GM12878 (cell line): ENCODE results near the gene VEGFD.

ENCODE experiments used
- EZH2 ChIP-seq: IDR thresholded peaks from 2 replicates; pipeline ENCODE4 v1.6.1; 2012; ENCODE audit warnings: low read depth, mild to moderate bottlenecking, control low read depth, inconsistent platforms, low read length, borderline replicate concordance; ENCODE audit not compliant: control insufficient read depth
- MAX ChIP-seq: IDR thresholded peaks from 2 replicates; pipeline ENCODE4 v1.6.1; 2012; ENCODE audit warnings: low read depth, low read length, improper control_type of control experiment
- MYC ChIP-seq: IDR thresholded peaks from 2 replicates; pipeline ENCODE4 v1.6.1; 2011; ENCODE audit warnings: mild to moderate bottlenecking, low read length, moderate library complexity, inconsistent platforms; ENCODE audit not compliant: insufficient read depth, insufficient replicate concordance, insufficient read length, severe bottlenecking
- NR2C2 ChIP-seq: IDR thresholded peaks from 2 replicates; pipeline ENCODE4 v1.6.1; 2011; ENCODE audit warnings: borderline replicate concordance, low read depth; ENCODE audit not compliant: control insufficient read depth, insufficient read length
- PBX3 ChIP-seq: IDR thresholded peaks from 2 replicates; pipeline ENCODE4 v1.6.1; 2011; ENCODE audit warnings: mild to moderate bottlenecking, low read depth, low read length, moderate library complexity; ENCODE audit not compliant: insufficient replicate concordance
- POLR2A ChIP-seq: IDR thresholded peaks from 2 replicates; pipeline ENCODE4 v1.6.1; 2011; ENCODE audit warnings: low read depth, mild to moderate bottlenecking, low read length
- YY1 ChIP-seq: IDR thresholded peaks from 2 replicates; pipeline ENCODE4 v1.6.1; 2011; ENCODE audit warnings: low read depth, mild to moderate bottlenecking, low read length
- ZBED1 ChIP-seq: IDR thresholded peaks from 2 replicates; pipeline ENCODE4 v1.6.1; 2016; ENCODE audit warnings: borderline replicate concordance
- TF ChIP-seq, protein P1 (sequence below): IDR thresholded peaks from 2 replicates; pipeline ENCODE4 v1.6.1; 2012; ENCODE audit warnings: mild to moderate bottlenecking, low read depth, low read length
- TF ChIP-seq, protein P2 (sequence below), 3 experiments: IDR thresholded peaks in 2 of 3; conservative IDR thresholded peaks in 1 of 3; 2 replicates each; pipeline ENCODE4 v1.5.1; 2011; ENCODE audit warnings: low read depth in 3 of 3, low read length in 3 of 3, mild to moderate bottlenecking in 3 of 3, control low read depth in 2 of 3, moderate library complexity in 2 of 3, inconsistent platforms in 1 of 3, mixed read lengths in 1 of 3; ENCODE audit not compliant: control insufficient read depth in 2 of 3, insufficient read depth in 1 of 3; ENCODE audit errors: extremely low read depth in 1 of 3

GRCh38 chrX:15358533-15358932 lies 25.7 kb downstream of the VEGFD start:
- no peak for TF ChIP-seq MAX
- TF ChIP-seq, protein P1, sequence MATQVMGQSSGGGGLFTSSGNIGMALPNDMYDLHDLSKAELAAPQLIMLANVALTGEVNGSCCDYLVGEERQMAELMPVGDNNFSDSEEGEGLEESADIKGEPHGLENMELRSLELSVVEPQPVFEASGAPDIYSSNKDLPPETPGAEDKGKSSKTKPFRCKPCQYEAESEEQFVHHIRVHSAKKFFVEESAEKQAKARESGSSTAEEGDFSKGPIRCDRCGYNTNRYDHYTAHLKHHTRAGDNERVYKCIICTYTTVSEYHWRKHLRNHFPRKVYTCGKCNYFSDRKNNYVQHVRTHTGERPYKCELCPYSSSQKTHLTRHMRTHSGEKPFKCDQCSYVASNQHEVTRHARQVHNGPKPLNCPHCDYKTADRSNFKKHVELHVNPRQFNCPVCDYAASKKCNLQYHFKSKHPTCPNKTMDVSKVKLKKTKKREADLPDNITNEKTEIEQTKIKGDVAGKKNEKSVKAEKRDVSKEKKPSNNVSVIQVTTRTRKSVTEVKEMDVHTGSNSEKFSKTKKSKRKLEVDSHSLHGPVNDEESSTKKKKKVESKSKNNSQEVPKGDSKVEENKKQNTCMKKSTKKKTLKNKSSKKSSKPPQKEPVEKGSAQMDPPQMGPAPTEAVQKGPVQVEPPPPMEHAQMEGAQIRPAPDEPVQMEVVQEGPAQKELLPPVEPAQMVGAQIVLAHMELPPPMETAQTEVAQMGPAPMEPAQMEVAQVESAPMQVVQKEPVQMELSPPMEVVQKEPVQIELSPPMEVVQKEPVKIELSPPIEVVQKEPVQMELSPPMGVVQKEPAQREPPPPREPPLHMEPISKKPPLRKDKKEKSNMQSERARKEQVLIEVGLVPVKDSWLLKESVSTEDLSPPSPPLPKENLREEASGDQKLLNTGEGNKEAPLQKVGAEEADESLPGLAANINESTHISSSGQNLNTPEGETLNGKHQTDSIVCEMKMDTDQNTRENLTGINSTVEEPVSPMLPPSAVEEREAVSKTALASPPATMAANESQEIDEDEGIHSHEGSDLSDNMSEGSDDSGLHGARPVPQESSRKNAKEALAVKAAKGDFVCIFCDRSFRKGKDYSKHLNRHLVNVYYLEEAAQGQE, result no peak
- TF ChIP-seq POLR2A, result no peak
- TF ChIP-seq, protein P2, sequence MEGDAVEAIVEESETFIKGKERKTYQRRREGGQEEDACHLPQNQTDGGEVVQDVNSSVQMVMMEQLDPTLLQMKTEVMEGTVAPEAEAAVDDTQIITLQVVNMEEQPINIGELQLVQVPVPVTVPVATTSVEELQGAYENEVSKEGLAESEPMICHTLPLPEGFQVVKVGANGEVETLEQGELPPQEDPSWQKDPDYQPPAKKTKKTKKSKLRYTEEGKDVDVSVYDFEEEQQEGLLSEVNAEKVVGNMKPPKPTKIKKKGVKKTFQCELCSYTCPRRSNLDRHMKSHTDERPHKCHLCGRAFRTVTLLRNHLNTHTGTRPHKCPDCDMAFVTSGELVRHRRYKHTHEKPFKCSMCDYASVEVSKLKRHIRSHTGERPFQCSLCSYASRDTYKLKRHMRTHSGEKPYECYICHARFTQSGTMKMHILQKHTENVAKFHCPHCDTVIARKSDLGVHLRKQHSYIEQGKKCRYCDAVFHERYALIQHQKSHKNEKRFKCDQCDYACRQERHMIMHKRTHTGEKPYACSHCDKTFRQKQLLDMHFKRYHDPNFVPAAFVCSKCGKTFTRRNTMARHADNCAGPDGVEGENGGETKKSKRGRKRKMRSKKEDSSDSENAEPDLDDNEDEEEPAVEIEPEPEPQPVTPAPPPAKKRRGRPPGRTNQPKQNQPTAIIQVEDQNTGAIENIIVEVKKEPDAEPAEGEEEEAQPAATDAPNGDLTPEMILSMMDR (IDR thresholded peaks at IDR 0.05 in 2 of 3, conservative IDR thresholded peaks at IDR 0.05 in 1 of 3; ENCODE audit: control insufficient read depth in 2 of 3, extremely low read depth in 1 of 3, insufficient read depth in 1 of 3, low read depth in 3 of 3, low read length in 3 of 3), result no peak
- no peak for TF ChIP-seq EZH2
- no peak for TF ChIP-seq NR2C2
- TF ChIP-seq ZBED1, result no peak
- no peak for TF ChIP-seq PBX3
- TF ChIP-seq YY1, result no peak
- TF ChIP-seq MYC, result no peak
